ENCODE data around the gene PPM1H.

PPM1H gene

DNA sequence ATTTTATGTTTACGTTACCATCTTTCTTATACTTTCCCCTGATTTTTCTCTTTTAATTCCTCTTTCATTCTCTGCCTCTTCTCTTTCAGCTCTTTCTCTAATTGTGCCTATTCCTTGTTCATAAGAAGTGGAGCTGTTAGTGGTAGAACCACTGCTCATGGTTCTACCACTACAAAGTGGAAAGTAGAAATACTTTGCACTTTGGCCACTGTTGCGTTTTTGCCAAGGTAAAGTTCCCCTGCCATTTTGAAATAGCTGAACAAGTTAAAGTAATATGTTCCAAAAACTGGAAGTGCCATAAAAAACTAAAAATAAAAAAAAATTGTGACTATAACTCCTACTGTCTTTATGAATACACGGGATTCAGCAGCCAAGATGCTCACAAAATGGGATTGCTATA is 337.7 kb downstream of the PPM1H start:
- TF ChIP-seq POLR2A (IDR thresholded peaks at IDR 0.05; ENCODE audit: low read depth, low read length), result no peak
- no peak for FAIRE-seq
- no peak for DNase-seq (ENCODE audit: insufficient read length, low spot score)
